IPS-NIHi7 (cell line): Measurements from ENCODE around the gene KIAA0753.
"Not testable (repeated sequence)": the region's sequence is repeated elsewhere in the genome, so short reads cannot be mapped to it uniquely, and the experiment has no call there.

Experiments
- DNase-seq: peaks from one replicate; pipeline ENCODE4 v3.0.0; 2012; ENCODE audit warnings: mixed read lengths; ENCODE audit errors: extremely low spot score

Gene KIAA0753

DNA sequence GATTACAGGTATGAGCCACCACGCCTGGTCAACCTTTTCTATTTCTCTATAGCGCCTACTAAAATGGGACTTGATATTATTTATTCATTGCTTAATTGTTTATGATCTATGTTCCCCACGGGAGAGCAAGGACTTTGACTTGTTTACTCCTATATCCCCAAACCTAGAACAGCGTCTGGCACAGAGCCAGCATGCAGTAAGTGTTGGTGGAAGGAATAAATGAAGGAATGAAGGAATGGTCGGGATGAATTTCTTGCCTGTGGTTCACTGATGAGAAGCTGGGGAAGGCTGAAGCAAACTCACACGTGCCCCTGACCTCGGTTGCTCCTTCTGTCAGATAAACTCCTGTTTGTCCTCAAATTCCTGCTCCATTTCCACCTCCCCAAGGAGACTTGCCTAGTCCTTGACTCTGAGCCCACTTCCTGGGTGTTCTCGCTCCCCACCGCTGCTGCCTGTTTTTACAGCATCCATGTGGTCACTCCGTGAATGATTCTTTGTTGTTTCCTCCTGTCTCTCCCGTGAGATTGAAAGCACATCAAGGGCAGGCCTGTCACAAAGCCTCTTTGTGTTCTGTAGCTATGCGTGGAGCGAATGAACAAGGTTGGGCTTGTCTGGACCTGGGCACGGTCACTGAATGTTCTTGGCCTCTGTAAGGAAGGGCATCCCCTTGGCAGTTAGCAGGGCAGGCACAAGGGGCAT is 28.4 kb upstream of the KIAA0753 start:
- DNase-seq = no peak

DNA sequence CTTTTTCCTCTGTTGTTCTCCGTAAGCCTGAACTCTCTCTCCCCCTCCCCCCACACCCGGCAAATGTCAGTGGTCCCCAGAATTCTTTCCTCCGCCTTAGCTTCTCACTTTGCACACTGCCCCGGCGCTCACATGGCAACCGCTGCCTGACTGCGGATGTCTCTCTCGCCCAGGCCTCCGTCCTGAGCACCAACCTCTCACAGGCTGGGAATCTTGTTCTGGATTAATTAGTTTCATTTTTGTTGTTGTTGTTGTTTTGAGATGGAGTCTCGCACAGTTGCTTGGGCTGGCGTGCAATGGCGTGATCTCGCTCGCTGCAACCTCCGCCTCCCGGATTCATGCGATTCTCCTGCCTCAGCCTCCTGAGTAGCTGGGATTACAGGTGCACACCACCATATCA is 27.7 kb upstream of the KIAA0753 start:
- DNase-seq = no peak

DNA sequence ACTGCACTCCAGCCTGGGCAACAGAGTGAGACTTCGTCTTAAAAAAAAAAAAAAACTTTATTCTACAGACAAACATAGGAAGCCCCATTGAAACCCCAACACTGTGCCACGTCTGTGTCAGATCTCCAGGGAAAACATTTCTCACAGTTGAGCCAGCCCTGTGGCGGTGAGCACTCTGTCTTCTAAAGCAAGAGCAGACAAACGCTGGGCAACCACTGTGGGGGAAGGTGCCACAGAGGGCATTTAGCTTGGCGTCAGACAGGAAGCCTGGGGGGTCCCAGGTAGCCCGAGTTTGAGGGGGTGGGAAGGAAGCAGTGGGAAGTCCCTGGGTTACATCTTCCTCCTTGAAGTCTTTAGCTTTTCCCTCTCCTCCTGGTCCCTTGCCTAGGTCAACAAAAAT is 27.0 kb upstream of the KIAA0753 start:
- DNase-seq = no peak

DNA sequence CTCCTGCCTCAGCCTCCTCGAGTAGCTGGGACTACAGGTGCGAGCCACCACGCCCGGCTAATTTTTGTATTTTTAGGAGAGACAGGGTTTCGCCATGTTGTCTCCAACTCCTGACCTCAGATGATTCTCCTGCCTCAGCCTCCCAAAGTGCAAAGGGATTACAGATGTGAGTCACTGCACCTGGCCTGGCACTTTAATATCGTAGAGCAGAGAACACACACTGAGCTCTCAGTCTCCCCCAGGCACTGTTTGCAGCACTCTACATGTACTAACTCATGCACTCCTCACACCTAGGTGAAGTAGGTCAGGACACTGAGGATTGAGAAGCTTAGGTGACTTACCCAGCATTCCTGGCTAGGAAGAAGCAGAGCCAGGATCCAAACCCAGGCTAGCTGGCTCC is 26.0 kb upstream of the KIAA0753 start:
- no peak for DNase-seq

DNA sequence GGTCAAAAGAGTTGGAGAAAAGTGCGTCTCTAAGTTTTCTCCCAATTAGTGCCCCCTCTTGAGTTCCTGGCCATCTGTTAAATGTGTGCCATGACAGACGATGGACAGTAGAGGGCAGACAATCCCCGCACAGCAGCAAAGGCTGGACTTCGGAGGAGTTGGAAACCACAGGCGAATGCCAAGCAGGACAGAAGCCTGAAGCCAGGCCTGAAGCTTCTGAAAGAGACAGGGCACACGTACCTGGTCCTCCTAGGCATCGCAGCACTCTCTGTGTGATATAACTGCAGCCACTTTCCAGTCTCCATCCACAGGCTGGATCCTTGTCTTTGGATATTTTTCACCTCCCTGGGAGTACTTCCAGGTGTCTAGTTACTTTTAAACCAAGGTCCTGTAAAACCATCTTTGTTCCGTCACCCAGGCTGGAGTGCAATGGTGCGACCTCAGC is 25.6 kb upstream of the KIAA0753 start:
- DNase-seq = peak; percentile 85

DNA sequence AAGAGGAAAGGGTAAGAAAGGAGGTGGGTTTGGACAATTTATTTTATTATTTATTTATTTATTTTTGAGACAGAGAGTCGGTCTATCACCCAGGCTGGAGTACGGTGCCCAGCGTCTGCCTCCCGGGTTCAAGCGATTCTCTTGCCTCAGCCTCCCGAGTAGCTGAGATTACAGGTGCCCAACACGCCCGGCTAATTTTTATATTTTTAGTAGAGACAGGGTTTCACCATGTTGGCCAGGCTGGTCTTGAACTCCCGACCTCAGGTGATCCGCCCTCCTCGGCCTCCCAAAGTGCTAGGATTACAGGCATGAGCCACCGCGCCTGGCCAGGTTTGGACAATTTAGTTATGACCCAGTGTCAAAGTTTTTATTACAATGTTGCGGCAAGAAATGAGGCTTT is 22.7 kb upstream of the KIAA0753 start:
- not testable (repeated sequence) for DNase-seq

DNA sequence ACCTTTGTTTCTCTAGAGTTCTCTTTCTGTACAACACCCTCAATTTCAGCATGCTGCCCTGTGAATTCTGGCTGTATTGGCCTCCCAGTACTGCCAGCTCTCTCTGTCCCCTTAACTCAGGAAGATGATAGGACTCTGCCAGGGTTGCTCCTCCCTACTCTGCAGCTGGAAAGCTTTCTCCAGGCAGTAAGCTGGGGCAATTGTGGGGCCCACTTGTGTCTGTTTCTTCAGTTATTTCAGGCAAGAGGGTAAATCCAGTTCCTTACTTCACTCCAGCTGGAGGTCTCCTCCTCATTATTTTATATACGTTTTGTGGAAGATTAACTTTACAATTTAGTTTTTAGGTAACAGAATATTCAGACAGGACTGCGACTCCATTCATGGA is 20.9 kb upstream of the KIAA0753 start:
- DNase-seq = no peak

DNA sequence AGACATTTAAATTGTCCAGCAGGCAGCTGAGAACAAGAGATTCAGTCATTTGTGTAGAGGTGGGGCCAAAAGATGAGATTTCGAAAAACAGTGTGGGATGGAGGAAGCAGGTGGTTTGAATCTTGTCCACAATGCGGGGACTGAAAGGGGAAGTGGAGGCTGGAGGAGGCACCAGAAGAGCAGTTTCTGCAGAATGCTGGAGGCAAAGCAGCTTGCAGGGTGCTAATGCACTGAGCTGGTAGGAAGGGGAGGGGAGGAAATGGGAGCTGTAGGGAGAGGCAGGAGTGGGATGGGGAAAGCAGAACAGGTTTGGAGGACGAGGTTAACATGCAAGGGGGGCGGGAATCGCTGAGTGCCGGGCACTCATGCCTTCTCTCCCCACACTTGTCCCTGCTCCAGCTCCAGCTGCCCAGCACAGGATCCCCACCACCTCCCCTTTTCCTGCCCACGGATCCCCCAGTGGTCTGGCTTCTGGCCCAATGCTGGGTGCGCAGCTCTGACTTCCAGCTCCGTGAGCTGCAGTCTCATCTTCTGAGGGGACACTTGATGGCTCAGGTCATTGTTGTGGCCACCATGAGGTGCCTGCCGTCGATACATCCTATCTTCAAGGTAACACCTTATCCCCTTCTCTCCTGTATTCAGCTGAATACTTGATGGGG is 20.4 kb upstream of the KIAA0753 start:
- no peak for DNase-seq

DNA sequence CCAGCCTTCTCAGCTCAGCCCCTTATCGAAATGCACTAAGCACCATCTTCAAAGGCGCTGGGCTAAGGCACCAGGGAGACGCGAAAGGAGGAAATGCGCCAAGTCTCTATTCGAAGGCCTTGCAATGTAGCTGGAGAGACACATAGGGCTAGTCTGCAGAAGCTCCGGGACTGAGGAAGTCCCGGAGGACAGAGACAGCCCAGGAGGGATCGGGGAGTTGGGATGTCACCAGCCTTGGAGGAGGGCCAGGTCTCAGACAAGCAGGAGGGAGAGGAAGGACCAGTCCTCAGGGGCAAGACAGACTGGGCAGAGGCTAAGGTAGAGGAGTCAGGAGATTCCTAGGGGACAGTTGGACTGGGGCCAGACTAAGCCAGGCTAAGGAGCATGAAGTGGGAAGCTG is 19.6 kb upstream of the KIAA0753 start:
- DNase-seq = no peak

DNA sequence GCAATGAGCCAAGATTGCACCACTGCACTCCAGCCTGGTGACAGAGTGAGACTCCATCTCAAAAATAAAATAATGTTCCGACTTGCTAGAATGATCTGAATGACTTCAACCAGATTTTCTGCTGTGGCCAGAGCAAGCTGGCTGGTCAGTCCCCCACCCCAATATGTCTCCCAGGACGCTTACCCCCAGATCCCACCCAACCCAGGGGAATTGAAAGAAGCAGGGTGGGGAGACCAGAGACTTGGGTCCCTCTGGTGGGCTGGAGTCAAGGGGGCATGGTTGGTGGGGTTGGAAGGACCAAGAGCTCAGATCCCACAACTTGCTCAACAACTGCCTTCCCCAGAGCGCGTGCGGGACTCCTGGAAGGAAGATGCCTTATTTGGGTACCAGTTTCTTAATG is 17.9 kb upstream of the KIAA0753 start:
- not testable (repeated sequence) for DNase-seq

DNA sequence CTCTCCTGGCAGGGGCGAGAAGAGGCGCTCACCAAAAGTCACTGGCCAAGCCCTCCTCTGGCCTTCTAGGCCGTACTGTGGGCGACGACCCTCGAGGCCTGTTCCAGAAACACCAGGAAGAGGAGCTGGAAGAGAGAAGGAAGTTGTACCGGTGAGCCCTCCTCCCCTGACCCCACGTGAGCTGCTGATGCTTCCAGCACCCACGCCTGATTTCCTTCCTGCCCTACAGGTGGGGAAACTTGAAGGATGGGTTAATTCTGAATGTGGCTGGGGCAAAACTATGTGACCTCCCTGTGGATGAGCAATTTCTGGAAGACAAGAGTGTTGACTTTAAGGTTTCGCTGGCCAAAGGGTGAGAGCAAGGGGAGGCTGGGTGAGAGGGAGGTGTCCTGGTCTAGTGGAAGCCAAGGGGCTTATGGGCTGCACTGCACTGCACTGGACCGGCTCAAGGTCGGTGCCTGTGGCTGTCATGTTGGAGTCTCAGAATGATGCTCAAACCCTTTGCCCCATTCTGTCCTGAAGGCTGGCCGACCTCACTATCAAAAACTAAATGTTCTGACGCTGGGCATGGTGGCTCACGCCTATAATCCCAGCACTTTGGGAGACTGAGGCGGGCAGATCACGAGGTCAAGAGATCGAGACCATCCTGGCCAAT is 17.2 kb upstream of the KIAA0753 start:
- no peak for DNase-seq

DNA sequence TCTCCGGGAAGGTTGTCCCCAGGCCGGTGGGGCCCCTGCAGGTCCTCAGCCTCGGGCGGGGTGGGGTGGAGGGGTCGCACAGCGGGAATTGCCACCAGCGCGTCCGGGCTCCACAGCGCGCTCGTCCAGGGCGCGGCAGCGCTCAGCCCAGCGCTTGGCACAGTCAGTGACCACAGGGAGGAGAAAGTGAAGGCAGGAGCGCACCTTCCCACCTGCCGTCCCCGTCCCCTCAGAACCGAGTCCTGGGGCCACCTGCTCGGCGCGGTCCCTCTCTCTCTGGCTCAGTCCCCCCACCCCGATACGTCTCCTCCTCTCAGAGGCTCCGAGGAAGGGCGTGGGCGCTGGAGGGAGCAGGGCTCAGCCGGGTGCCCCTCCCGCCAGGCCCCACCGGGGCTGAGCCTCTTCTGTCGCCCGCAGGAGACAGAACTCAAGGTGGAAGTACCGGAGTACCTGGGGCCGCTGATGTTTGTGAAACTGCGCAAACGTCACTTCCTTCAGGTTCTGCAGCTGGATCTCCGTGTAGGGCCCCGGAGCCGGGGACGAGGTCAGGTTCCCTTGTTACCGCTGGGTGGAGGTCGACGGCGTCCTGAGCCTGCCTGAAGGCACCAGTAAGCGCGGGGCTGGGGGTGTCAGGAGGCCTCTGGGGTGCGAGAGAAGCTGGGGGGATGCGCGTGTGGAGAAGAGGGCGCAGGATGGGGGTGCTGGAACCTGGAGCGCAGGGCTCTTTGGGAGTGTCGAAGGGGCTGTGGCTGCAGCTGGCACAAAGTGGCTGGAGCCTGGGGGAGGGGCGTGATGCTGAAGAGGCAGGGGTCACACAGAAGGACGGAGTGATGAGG is 16.5 kb upstream of the KIAA0753 start:
- peak; percentile 61 for DNase-seq

DNA sequence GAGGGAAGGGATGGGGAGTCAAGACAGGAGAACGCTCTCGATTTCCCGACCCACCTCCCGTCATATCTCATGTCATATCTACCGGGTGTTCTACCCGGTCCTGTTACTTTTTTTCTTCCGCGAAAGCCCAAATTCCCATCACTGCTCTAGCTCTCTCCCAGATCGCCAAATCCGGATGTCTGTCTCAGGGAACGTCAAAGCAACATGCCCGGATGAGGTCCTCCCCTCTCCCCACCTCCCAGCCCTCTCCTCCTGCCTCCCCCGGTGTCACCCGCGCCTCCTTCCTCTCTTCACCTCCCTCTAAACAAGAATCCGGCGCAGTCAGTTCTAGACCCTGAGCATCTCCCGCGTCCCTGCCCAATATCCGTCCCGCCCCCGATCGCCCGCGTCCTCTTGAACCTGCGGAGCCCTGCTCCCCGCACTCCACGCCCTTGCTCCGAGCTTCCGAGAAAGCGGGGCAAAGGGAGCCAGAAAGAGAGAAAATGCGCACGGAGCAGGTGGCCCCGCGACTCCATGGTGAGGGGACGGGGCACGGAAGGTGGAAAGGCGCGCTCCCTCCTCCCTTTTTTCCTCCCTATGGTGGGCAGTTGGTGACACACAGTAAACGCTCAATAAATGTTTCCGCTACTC is 15.3 kb upstream of the KIAA0753 start:
- DNase-seq = not testable (repeated sequence)

DNA sequence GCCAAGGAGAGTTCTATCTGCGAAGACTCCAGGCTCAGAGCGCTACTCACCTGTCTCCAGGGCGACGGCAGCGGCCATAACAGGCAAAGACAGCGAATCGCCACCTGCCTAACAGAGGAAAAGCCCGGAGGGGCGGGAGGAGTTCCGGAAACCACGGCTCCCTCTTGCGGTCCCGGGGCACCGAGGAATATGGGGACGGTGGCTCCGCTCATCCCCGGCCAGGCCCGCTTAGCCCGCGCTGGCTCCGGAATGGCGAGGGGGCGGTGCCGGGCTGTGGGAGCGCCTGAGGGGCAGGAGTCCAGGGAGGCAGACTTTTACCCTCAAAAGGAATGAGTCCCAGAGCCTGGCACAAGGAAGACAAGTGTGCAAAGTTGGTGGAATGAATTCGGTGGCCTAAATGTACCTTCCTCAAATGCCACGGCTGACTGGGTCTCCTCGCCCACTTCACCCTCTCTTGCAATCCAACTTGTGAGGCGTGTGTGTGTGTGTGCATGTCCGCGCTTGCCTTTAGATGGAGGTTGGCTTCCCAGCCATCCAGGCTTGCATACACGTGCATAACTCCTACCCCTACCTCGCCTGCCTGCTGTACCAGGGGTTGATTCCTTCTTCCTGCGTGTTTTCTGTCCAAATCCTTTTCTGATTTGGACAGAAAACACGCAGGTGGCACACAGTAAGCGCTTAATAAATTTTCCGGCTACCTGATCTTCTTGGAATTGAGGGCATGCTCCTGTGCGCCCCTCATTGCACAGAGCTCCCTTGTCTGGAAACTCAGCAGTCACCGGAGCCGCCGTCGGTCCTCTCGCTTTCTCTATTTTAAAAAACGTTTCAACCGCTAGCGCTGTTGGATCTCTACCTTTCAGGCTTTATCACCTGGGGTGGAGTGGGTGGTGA is 14.6 kb upstream of the KIAA0753 start:
- peak; percentile 82 for DNase-seq

DNA sequence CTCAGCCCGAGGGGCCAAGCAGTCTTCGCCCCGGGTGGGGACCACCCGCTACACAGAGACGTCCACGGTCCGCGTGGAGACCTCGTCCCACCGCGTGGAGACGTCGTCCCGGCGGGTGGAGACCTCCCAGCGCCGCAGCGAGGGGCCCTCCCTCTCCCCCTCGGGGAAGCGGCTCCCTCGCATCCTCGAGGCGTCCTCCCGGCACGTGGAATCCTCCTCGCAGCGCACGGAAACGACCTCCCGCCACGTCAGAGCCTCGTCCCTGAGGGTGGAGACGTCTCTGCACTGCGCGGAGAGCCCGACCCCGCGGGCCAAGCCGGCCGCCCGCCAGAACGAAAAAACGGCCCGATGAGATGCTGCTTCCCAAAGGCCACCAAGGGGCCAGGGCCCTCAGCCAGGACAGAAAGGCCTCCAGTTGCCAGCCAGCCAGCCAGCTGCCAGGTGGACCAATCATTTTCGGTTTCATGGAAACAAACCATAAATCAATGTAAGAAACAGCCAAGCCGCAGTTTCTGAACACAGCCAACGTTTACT is 11.5 kb upstream of the KIAA0753 start:
- no peak for DNase-seq

DNA sequence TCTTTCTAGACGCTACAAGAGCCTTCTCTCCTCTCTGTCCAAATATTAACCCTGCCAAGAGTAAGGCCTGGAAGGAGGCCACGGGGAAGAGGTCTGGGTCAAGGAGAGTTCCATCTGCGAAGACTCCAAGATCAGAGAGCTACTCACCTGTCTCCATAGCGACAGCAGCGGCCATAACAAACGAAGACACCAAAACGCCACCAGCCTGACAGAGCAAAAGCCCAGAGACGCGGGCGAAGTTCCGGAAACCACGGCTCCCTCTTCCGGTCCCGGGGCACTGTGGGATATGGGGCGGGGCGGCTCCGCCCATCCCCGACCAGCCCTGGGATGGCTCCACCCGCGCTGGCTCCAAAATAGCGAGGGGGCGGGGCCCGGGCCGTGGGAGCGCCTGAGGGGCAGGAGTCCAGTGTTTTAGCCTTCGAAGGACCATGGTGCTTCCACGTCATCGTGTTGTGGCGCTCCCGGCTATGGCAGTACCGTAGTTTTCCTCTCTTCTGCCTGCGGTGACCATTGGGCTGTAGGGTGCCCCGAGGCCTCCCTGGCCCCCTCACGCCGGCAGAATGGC is 10.9 kb upstream of the KIAA0753 start, which contains the start of the genes C17orf100 and MED31:
C17orf100 (plus strand) TSS at position 409 of the 565 bp plus-strand sequence; CDS start at position 561, 152 bp downstream.
MED31 (minus strand) TSS at position 252 of the 565 bp plus-strand sequence; CDS start at position 175, 77 bp downstream.
- peak; percentile 95 for DNase-seq

DNA sequence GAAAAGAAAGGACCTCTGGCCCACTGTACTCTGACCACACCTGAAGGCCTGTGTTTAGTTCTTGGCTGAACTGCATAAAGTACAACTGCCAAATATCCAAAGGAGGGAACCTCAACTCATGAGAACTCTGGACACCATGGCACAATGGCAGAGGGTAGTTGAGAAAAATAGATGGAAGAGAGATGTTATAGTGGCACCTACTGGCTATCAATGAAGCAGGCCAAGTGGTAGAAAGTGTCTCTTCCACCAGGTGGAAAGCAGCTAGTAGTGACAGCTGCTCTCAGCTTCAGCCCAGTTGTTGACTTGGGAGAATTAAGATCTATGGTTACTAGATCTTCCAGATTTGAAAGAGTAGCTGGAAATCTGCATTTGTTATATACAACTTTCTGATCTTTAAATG is 7.7 kb upstream of the KIAA0753 start:
- DNase-seq = no peak

DNA sequence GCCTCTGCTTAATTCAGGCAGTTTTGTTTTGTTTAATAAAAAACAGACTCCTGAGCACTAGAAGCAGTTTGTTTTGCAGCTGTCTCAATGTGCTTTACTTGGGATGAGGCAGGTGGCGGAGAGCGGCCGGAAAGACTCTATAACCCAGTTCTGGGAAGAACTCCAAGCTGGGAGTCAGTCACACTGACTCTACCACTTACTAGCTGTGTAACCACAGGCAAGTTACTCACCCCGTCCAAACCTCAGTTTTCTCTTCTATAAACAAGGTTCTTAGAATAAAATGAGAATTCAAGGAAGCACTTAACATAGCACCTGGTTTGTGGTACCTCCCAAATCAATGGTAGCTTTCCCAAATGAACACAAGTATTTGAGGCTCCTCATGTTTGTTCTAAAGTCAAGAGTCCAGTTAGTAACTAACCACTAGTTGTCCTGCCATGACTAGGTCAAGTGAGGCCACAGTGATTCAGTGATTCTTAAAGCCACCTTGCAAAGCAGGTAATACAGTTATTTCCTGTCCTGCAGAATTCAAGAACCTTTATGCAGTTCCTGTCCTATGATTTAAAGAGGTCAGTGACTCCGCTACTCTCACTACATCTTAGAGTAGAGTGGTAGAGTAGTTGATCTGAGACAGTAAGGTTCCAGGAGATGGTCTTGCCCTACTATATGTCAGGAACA is 3.1 kb upstream of the KIAA0753 start:
- DNase-seq = no peak

DNA sequence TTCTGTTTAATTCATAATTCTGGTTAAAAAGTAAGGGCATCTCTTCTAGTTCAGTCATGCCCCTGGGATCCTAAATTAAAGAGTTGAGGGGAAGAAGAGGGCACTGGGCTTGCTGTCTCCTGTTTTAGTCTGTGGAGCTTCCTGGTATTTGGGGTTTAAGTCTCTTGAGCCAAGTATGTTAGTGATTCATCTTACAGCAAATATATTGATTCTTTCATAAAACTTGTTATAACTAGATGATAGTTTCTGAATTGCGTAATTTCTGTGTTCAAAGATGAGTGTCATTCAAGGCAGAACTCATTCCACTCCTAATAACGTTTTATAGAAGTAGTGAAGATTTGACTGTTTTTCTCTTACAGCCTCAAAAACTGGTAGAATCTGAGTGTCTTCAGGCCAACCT is 2.1 kb upstream of the KIAA0753 start:
- DNase-seq = no peak
